ENCODE data around the gene GDF3.

GDF3 gene

DNA sequence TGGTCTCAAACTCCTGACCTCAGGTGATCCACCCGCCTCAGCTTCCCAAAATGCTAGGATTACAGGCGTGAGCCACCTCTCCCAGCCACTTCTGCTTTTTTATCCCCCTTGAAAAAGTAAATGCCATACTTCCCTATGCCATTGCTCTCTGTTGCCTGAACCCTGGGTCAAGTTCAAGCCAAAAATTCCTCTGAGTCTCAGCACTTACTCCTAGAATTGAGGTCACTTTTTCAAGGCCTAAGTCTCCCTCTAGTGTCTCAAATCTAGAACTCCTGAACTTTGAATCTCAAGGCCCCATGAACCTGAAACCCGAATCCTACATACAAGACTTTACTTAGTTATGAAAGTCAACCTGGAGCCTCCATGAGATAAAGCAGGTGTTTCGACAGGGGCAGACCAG, 28.4 kb downstream of the GDF3 start:
- no peak for DNase-seq (ENCODE audit: low read depth)

DNA sequence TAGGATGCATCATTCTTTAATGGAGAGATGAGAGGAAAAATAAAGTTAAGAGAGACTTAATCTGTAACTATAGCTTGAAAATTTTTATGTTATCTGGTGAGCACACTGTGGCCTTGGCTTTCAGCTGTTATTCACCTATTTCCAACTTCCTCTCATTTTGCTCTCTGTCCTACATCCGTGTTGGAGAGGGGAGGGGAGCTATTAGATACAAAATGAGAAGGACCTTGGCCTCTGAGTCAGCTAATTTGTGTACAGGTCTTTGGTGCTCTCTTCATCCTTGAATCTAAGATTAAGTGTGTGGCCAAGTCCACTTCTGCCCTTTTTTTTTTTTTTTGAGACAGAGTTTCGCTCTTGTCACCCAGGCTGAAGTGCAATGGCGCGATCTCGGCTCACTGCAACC, 29.0 kb downstream of the GDF3 start:
- no peak for DNase-seq (ENCODE audit: low read depth)

DNA sequence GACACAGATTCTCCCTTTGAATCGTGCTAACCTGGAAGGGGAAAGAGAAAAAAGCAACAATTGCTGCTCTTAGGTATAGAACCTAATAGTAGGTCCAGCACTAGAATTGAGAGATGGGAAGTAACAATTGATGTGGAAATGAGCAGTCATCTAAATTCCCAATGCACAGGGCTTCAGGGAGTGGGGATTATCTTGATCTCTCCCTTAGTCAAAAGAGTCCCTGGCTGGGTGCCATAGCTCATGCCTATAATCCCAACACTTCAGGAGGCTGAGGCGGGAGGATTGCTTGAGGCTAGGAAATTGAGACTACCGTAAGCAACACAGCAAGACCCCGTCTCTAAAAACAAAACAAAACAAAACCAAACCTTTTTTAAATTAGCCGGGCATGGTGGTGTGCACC, 33.8 kb downstream of the GDF3 start:
- no peak for DNase-seq (ENCODE audit: low read depth)

DNA sequence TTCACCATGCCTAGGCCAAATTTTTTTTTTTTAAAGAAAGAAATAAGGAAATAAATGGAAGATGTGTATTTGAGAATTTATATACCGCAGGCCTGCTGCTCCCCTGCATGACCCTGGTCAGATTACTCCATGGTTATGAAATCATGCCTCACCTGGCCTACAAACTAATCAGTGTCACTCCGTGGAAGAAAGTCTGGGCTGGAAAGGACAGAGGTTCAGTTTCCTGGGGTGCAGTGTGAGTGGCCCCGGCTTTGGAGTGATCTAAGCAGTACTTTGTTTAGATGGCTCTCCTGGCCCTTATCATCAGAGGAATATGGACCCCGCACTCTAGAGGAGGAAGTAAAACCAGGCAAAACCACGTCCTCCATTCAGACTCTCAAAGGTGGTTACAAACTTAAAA, 39.5 kb downstream of the GDF3 start:
- no peak for DNase-seq (ENCODE audit: low read depth)

- DNase-seq (ENCODE audit: low read depth), result no peak
These were observed 45.5 kb downstream of the GDF3 start for GRCh38 chr12:7650091-7650490.

- no peak for DNase-seq (ENCODE audit: low read depth)
These were observed 48.5 kb downstream of the GDF3 start for GRCh38 chr12:7647071-7647470.

DNA sequence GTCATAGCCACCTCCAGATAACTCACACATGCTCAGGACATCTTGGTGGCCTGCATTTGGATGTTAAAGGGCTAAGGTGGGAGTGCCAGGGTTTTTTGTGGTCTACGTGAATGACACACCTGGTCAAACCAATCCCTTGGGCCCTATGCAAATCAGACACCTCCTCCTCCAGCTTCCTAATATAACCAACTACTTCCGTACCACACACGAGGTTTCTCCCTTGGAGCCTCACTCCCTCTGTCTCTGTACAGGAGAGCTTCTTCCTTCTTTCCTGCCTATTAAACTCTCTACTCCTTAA, 49.4 kb downstream of the GDF3 start:
- DNase-seq (ENCODE audit: low read depth), result no peak

DNA sequence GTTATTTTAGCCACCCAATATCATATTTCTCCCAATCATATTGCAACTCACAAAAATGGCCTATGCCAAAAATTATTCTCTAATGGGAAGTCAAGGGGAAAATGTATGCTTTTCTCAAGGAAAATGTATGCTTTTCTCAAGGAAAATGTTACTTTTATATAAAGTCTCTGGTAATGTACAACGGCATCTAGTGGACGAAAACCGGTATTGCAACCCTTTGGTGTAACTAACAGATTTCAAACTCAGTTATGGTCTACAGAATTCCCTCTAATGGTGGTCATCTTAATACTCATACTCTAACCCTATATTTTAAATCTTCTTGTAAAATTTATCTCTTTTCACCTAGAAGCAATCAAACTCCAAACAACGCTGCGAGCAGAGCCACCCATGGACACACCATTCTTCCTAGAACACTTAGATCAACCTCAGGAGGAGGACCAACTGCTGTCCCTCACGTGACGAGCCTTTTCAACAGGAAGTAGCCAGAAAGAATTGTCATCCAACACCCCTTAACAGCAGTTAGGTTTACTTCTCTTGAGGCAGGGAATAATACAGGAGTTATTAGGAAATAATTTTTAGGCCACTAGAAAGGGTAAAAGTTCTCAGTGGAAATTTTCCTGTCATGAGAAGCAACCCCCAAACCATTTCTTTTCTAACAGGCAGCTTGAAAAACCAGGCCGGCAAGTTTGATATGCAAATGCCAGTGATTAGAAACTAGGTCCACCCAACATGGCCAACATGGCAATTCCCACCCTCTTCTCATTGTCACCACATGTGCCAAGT, 50.0 kb downstream of the GDF3 start:
- DNase-seq (ENCODE audit: low read depth), result peak; percentile 15

DNA sequence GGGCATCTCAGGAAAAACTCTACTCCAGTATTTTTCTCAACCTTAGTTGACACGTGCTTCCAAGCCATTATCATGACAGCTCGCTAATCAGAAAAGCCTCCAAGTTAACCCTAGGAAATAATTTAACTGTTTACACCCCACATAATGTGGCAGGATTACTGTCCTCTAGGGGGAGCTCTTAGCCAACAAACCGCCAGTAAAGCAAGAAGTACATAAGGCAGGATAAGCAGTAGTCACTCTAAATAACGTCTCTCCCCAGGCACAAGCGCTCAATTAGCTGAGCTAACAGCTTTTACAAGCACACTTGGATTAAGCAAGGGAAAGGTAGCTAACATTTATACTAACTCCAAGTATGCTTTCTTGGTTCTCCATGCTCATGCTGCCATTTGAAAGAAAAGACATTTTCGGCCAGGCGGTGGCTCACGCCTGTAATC, 52.7 kb downstream of the GDF3 start:
- DNase-seq (ENCODE audit: low read depth), result no peak

DNA sequence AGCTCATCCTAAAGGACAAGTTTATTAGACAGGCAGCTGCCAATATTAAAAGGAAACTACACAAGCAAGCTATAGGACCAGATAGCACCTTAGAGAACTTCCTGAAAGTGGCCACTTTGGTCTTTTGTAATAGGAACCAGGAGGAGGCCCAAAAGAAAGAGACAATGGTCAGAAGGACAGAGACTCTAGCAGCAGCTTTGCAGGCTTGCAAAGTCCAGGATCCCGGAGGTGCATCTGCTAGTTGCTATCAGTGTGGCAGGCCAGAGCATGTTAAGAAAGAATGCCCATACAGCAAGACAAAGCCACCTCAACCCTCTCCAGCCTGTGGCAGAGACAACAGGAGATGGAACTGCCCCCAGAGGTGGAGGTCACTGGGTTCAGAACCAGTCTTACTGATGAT, 53.3 kb downstream of the GDF3 start:
- no peak for DNase-seq (ENCODE audit: low read depth)

- peak; percentile 9 for DNase-seq (ENCODE audit: low read depth)
These were observed 55.2 kb downstream of the GDF3 start for GRCh38 chr12:7640123-7640995.

Data from stimulated activated CD8-positive, alpha-beta memory T cell treated with anti-CD3 and anti-CD28 coated beads, Interleukin-12 subunit alpha, Interleukin-12 subunit beta, amount 100 ng/mL, for 1 hour (primary cell).